Endothelial cell (in vitro differentiated cells): ENCODE data around the gene TELO2. TPM values are rescaled to one million over a fixed set of nuclear protein-coding genes. Genes with fewer than 3 reads are reported as not detected.
A peak's percentile ranks its signal among the peaks of the same experiment; 100 is the strongest.

ENCODE experiments used
- DNase-seq: peaks from one replicate; pipeline ENCODE4 v3.0.0; 2021; ENCODE audit warnings: low spot score
- H3K27ac Mint-ChIP-seq: one replicate; pipeline ENCODE4 v1.8.0; 2021; ENCODE audit warnings: mixed read lengths, inconsistent platforms; ENCODE audit not compliant: unreplicated experiment
- H3K27me3 Mint-ChIP-seq: one replicate; pipeline ENCODE4 v1.8.0; 2021; ENCODE audit warnings: mild to moderate bottlenecking, moderate library complexity, mixed read lengths, inconsistent platforms; ENCODE audit not compliant: unreplicated experiment
- H3K36me3 Mint-ChIP-seq: one replicate; pipeline ENCODE4 v1.8.0; 2021; ENCODE audit warnings: mild to moderate bottlenecking, low read depth, mixed read lengths, inconsistent platforms; ENCODE audit not compliant: unreplicated experiment
- H3K4me1 Mint-ChIP-seq: one replicate; pipeline ENCODE4 v1.8.0; 2021; ENCODE audit warnings: mild to moderate bottlenecking, mixed read lengths, inconsistent platforms; ENCODE audit not compliant: unreplicated experiment
- H3K4me3 Mint-ChIP-seq: one replicate; pipeline ENCODE4 v1.8.0; 2021; ENCODE audit warnings: mild to moderate bottlenecking, mixed read lengths, inconsistent platforms; ENCODE audit not compliant: unreplicated experiment
- H3K9me3 Mint-ChIP-seq: one replicate; pipeline ENCODE4 v1.8.0; 2021; ENCODE audit warnings: mixed read lengths, inconsistent platforms; ENCODE audit not compliant: unreplicated experiment
- CTCF ChIP-seq: fragments of 200-600 bp; sonication (generic); IDR thresholded peaks from one replicate; pipeline ENCODE4 v1.5.0; 2021; ENCODE audit warnings: antibody characterized with exemption; ENCODE audit not compliant: unreplicated experiment
- long read RNA-seq: library from polyadenylated mRNA; unstranded; transcript quantifications from one replicate; pipeline ENCODE4 v2.0.0, GENCODE V29; 2020; ENCODE audit not compliant: unreplicated experiment
- total RNA-seq: library from RNA; stranded (reverse); fragmentation: NEBNext Ultra II Directional; extraction: Animal tissue kit (Norgen Biotek cat#: 25700); gene quantifications from one replicate; pipeline ENCODE4 v1.2.1, GENCODE V29; 2021; ENCODE audit not compliant: unreplicated experiment

The TELO2 gene
- 64.5 TPM for total RNA-seq
- long read RNA-seq, transcript TELO2-201 (21 exons, 3,314 nt) = major isoform, 17 of 32 reads
- long read RNA-seq, partial matches to known transcripts = 3 of 32 reads
- long read RNA-seq, other reads (novel, unspliced or antisense) = 12 of 32 reads

DNA sequence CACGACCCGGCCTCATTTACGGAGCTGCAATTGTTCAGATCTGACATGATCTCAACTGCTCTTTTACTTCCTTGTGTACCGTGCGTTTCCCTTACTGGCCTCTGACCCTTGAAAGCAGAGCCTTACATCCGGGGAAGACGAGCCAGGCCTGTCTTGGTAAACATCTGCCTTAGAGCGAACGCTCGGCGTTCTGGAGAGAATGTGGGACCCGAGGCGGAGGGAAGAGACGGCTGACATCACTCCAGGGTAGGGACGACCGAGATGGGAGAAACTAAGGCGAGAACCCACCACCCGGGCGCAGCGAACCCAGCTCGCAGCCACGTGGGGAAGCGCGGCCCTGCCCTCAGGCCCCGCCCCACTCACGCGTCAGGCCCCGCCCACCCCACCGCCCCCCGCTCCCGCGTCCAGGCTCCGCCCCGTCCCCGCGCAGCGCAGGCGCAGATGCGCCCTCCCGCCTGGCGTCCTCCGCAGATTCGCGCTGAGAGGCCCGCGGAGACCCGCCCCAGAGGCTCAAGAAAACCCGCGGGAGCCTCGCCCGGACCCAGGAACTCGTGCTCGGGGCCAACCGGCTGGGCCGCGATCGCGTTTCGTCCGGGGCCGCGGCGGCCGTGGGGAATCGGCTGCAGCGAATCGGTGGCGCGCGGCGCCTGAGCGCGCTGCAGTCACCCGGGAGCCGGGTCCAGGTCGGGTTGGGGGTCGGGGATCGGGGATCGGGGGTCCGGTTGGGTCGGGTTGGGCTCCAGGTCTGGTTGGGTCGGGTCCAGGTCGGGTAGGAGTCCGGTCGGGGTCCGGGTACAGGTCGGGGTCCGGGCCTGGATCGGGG is at the start of gene TELO2:
Gene TELO2 (plus strand): TSS at position 438 of the 823 bp plus-strand sequence. CDS start 922 bp downstream, outside the sequence.
- TF ChIP-seq CTCF = no peak
- Mint-ChIP-seq H3K27me3 (peaks cover 13% of the 10 kb centered on the region), H3K9me3 (no peaks in the 10 kb centered on the region), H3K4me1 (peaks cover 12% of the 10 kb centered on the region), H3K4me3 (peak within 1 kb of the TSS; percentile 95), H3K27ac (peak within 1 kb of the TSS; percentile 88), H3K36me3 (peaks cover 1% of the 10 kb centered on the region)
- peak; percentile 87 for DNase-seq

DNA sequence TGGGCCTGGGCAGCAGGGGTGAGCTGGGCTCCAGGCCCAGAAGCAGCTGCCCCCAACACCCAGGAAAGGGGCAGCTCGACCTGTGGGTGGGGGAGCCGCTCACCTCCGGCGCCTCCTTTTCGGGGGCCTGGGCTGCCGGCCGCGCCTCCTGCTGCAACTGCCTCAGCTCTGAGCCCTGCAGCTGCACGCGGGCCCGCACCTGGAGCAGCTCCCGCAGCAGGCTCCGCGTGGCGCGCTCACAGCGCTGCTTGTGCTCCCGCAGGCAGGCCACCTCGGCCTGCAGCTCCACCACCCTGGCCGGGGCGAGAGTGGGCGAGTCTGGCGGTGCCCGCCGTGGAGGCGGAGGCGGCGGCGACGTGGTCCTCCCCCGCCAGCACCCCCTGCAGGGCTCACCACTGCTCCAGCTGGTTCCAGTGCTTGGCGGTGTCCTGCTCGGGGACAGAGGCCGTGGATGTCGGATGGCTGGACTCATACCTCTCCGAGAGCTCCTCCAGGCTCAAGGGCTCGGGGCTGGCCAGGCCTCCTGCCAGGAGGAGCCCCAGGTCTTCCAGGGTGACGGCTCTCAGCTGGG is 49.7 kb upstream of the TELO2 start:
- Mint-ChIP-seq H3K36me3 (no peaks in the 10 kb centered on the region), H3K9me3 (no peaks in the 10 kb centered on the region), H3K27me3 (peaks cover 4% of the 10 kb centered on the region), H3K27ac (no peak overlapping the region), H3K4me1 (no peaks in the 10 kb centered on the region), H3K4me3 (no peak overlapping the region)
- no peak for TF ChIP-seq CTCF
- DNase-seq = no peak

DNA sequence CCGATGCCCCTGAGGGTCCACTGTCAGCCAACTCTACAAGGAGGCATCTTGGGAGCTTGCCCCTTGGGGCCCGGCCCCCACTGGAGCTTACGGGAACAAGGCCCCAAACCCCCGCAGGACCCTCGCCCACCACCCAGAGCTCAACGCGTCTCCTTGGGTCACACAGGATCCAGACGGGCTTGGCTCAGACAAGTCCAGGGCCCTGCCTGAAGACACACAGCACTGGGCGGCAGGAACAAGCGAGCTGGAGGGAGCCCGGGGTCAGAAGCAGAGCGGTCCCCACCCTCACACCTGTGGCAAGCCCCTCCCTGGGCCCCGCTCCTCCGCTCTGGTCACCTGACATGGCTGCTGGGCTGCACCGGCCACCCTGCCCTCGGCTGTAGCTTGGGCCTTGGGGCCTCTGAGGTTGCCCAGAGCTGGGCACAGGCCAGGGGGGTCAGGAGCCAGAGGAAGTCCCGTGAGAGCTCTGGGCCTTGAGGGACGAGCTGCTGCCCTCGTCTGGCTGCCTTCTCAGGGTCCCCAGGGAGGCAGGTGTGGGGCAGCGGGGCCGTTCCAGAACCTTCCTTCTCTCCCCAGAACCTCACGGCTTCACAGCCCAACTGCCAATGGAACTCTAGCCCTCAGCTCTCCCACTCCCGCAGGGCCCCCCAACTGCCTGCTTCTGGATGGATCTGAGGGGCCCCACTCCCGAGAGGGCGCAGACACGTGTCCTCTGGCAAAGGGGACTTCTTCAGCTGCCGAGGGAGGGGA is 49.0 kb upstream of the TELO2 start, which contains the start of gene CCDC154:
Gene CCDC154 (minus strand): TSS at position 577 of the 750 bp plus-strand sequence. CDS start 234 bp downstream, at position 343.
- TF ChIP-seq CTCF = no peak
- DNase-seq = no peak
- H3K27ac Mint-ChIP-seq = no peak within 1 kb of the TSS
- no peaks in the 10 kb centered on the region for H3K4me1 Mint-ChIP-seq
- H3K36me3 Mint-ChIP-seq = no peaks in the 10 kb centered on the region
- H3K27me3 Mint-ChIP-seq = peaks cover 6% of the 10 kb centered on the region
- H3K4me3 Mint-ChIP-seq = no peak within 1 kb of the TSS
- no peaks in the 10 kb centered on the region for H3K9me3 Mint-ChIP-seq

DNA sequence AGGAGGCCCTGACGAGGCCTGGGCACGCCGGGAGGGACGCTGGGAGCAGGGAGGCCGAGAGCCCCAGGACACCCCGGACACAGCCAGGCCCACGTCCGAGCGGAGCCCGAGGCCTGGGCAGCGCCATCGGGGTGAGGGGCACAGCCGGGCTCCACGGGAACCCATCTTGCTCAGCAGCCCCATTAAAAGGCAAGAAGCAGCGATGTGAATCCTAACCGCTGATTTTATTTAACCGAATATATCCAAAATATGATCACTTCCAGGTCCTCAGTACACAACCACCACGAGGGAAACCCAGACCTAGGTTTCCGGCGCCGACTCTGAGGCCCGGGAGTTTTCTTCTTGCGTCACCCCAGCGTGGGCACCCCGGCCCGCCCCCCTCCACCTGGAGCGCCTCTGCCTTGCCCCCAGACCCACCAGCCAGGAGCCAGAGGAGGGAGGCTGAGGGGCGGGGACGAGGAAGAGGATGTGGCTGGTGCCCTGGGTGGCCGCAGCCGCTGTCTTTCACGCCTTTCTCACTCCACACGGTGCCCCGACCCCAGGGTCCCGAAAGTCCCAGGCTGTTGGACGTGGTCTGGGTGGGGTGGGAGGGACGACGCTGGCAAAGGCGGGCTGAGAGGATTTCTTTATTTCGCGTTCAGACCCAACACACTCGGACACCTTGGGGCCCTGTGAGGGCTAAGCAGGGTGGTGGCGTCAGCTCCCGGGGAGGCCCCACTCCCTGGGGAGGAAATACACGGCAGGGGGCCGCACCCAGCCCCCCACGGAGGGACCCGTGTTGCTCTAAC is 48.2 kb upstream of the TELO2 start:
- H3K4me1 Mint-ChIP-seq = no peaks in the 10 kb centered on the region
- H3K9me3 Mint-ChIP-seq = no peaks in the 10 kb centered on the region
- no peak overlapping the region for H3K4me3 Mint-ChIP-seq
- no peak overlapping the region for H3K27ac Mint-ChIP-seq
- no peak for DNase-seq
- H3K36me3 Mint-ChIP-seq = no peaks in the 10 kb centered on the region
- peaks cover 8% of the 10 kb centered on the region for H3K27me3 Mint-ChIP-seq
- TF ChIP-seq CTCF = no peak
